Measurements from ENCODE around the gene DPP6. TPM values are rescaled to one million over a fixed set of nuclear protein-coding genes. Genes with fewer than 3 reads are reported as not detected.

DPP6 gene
- total RNA-seq, 3 donors from 2014 or later (not counting 1 experiment from before 2014, with no cell fraction given), result not detected

DNA sequence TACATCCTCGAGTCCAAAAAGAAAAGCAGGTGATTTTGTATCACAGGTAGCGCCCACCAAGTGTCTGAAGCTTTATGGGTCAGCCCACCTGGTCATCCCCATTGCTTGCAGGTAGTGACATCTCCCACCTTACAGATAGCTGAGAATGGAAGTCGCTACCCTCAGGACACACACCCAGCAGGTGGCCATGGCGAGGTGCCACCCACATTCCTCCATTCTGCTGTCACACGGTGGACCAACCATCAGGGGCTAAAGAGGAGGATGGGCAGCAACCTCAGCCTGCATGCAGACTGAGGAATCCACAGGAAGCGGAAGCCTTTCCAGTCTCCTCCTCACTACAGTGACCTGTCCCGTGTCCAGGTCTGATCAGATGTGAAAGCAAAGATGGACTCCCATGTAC is 787.9 kb downstream of the DPP6 start:
- Histone ChIP-seq H3K9me3 (ENCODE audit: control insufficient read depth, insufficient read depth, low read length) (no peaks in the 10 kb centered on the region), H3K4me3 (ENCODE audit: low read length) (no peak overlapping the region), H3K4me1 (ENCODE audit: control insufficient read depth, insufficient read depth, low read length) (no peaks in the 10 kb centered on the region), H3K27me3 (ENCODE audit: control insufficient read depth, insufficient read depth, low read length) (no peaks in the 10 kb centered on the region), H3K36me3 (ENCODE audit: control insufficient read depth, insufficient read depth, low read length) (no peaks in the 10 kb centered on the region), H3K27ac (ENCODE audit: low read length) (no peak overlapping the region)
- Mint-ChIP-seq H3K9me3 (no peaks in the 10 kb centered on the region), H3K27ac (no peak overlapping the region), H3K4me3 (no peak overlapping the region), H3K27me3 (ENCODE audit: low read depth in 2 of 2) (peaks cover 5% of the 10 kb centered on the region in 2 donors), H3K4me1 (no peaks in the 10 kb centered on the region), H3K36me3 (no peaks in the 10 kb centered on the region)
- 84% methylated on average over 7 of the region's 7 CpGs for WGBS (ENCODE audit: insufficient coverage)
- TF ChIP-seq, protein P1, sequence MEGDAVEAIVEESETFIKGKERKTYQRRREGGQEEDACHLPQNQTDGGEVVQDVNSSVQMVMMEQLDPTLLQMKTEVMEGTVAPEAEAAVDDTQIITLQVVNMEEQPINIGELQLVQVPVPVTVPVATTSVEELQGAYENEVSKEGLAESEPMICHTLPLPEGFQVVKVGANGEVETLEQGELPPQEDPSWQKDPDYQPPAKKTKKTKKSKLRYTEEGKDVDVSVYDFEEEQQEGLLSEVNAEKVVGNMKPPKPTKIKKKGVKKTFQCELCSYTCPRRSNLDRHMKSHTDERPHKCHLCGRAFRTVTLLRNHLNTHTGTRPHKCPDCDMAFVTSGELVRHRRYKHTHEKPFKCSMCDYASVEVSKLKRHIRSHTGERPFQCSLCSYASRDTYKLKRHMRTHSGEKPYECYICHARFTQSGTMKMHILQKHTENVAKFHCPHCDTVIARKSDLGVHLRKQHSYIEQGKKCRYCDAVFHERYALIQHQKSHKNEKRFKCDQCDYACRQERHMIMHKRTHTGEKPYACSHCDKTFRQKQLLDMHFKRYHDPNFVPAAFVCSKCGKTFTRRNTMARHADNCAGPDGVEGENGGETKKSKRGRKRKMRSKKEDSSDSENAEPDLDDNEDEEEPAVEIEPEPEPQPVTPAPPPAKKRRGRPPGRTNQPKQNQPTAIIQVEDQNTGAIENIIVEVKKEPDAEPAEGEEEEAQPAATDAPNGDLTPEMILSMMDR (IDR thresholded peaks at IDR 0.05), result no peak
- DNase-seq (no peak), ATAC-seq (no peak)
- intact Hi-C loops (cut with micrococcal nuclease), result no loop called here

DNA sequence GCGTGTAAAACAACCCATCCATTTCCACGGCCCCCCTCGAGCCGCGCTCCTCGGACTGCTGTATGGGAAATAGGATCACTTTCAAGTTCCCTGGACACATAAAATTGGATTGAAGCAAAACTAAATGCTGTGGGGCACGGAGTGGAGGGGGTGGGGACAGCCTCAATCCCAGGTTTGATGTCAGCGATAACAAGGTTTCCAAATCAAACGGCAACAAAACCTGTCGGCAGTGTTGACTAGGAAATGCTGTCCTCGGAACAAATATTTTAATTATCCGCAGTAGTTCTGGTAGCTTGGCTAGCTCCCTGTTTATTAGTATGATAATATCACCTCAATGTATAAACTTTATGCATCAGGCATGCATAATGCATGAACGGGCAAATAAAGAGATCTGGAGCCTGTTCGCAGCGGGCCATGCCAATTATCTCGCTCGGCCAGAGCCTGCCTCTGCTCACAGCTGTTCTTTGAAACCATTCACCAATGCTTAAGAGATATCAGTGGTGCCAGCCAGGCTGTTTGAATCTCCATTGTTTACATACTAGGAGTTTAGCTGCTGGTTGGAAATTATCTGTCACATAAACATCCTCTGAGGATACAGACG is 789.6 kb downstream of the DPP6 start:
- no peak for DNase-seq
- no peak for ATAC-seq
- H3K36me3 Mint-ChIP-seq, result no peaks in the 10 kb centered on the region
- H3K9me3 ChIP-seq (ENCODE audit: control insufficient read depth, insufficient read depth, low read length), result no peaks in the 10 kb centered on the region
- intact Hi-C loops (cut with micrococcal nuclease), result no loop called here
- peaks cover 5 to 7% of the 10 kb centered on the region in 2 donors for H3K27me3 Mint-ChIP-seq (ENCODE audit: low read depth in 2 of 2)
- TF ChIP-seq, protein P1 (IDR thresholded peaks at IDR 0.05), result no peak
- H3K4me3 Mint-ChIP-seq, result no peak overlapping the region
- H3K27ac ChIP-seq (ENCODE audit: low read length), result no peak overlapping the region
- H3K4me3 ChIP-seq (ENCODE audit: low read length), result no peak overlapping the region
- H3K9me3 Mint-ChIP-seq, result no peaks in the 10 kb centered on the region
- H3K4me1 ChIP-seq (ENCODE audit: control insufficient read depth, insufficient read depth, low read length), result no peaks in the 10 kb centered on the region
- no peaks in the 10 kb centered on the region for H3K36me3 ChIP-seq (ENCODE audit: control insufficient read depth, insufficient read depth, low read length)
- 58% methylated on average over 17 of the region's 18 CpGs for WGBS (ENCODE audit: insufficient coverage)
- no peaks in the 10 kb centered on the region for H3K4me1 Mint-ChIP-seq
- H3K27me3 ChIP-seq (ENCODE audit: control insufficient read depth, insufficient read depth, low read length), result no peaks in the 10 kb centered on the region
- no peak overlapping the region for H3K27ac Mint-ChIP-seq

DNA sequence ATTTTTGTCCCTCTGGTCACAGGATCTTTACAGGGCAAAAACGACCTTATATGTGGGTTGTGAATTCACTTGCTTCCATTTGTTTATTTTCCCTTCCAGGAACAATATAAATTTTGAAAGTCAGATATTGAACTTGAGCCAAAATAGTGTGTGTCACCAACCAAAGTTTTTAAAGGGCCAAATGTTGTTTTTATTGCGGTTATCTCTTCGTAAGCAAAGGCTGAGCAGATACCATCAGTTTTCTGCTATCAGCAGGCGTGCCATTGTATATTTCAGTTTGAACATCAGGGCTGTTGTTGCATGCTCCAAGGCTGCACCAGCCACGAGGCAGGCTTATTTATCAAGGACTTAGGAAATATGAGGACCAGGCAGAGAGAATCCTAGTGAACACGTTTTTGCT is 790.4 kb downstream of the DPP6 start:
- H3K9me3 ChIP-seq (ENCODE audit: control insufficient read depth, insufficient read depth, low read length), result no peaks in the 10 kb centered on the region
- H3K27ac ChIP-seq (ENCODE audit: low read length), result no peak overlapping the region
- ATAC-seq (no peak), DNase-seq (no peak)
- TF ChIP-seq, protein P1 (IDR thresholded peaks at IDR 0.05), result no peak
- Mint-ChIP-seq H3K27me3 (ENCODE audit: low read depth in 2 of 2) (peaks cover 5 to 7% of the 10 kb centered on the region in 2 donors), H3K27ac (no peak overlapping the region), H3K36me3 (no peaks in the 10 kb centered on the region), H3K4me3 (no peak overlapping the region), H3K9me3 (no peaks in the 10 kb centered on the region), H3K4me1 (no peaks in the 10 kb centered on the region)
- no peaks in the 10 kb centered on the region for H3K4me1 ChIP-seq (ENCODE audit: control insufficient read depth, insufficient read depth, low read length)
- WGBS (ENCODE audit: insufficient coverage), result 25% methylated on average over 6 of the region's 6 CpGs
- no peaks in the 10 kb centered on the region for H3K27me3 ChIP-seq (ENCODE audit: control insufficient read depth, insufficient read depth, low read length)
- no peak overlapping the region for H3K4me3 ChIP-seq (ENCODE audit: low read length)
- intact Hi-C loops (cut with micrococcal nuclease), result no loop called here
- H3K36me3 ChIP-seq (ENCODE audit: control insufficient read depth, insufficient read depth, low read length), result no peaks in the 10 kb centered on the region

GRCh38 chr7:154843670-154844237 is 791.6 kb downstream of the DPP6 start:
- intact Hi-C loops (cut with micrococcal nuclease), result no loop called here
- Histone ChIP-seq H3K9me3 (ENCODE audit: control insufficient read depth, insufficient read depth, low read length) (no peaks in the 10 kb centered on the region), H3K27ac (ENCODE audit: low read length) (no peak overlapping the region), H3K27me3 (ENCODE audit: control insufficient read depth, insufficient read depth, low read length) (no peaks in the 10 kb centered on the region), H3K4me1 (ENCODE audit: control insufficient read depth, insufficient read depth, low read length) (no peaks in the 10 kb centered on the region), H3K4me3 (ENCODE audit: low read length) (no peak overlapping the region), H3K36me3 (ENCODE audit: control insufficient read depth, insufficient read depth, low read length) (no peaks in the 10 kb centered on the region)
- Mint-ChIP-seq H3K9me3 (peaks cover 0 to 2% of the 10 kb centered on the region in 2 donors), H3K4me3 (no peak overlapping the region), H3K36me3 (no peaks in the 10 kb centered on the region), H3K27ac (no peak overlapping the region), H3K27me3 (ENCODE audit: low read depth in 2 of 2) (peaks cover 9 to 14% of the 10 kb centered on the region in 2 donors), H3K4me1 (no peaks in the 10 kb centered on the region)
- no peak for DNase-seq
- TF ChIP-seq, protein P1 (IDR thresholded peaks at IDR 0.05), result no peak
- WGBS (ENCODE audit: insufficient coverage), result 86% methylated on average over 5 of the region's 5 CpGs
- ATAC-seq, result no peak

All from natural killer cell (primary cell).